ENCODE results near the gene LRRC23. TPM values are rescaled to one million over a fixed set of nuclear protein-coding genes. Genes with fewer than 3 reads are reported as not detected.

Gene LRRC23
- total and polyA plus RNA-seq, 2 donors (not counting 1 experiment from before 2014, with no cell fraction given), result 5.3 to 14.4 TPM

- POLR2A ChIA-PET, result interaction anchor here (0.6 to 2.3 kb wide), 5 partner anchors 17 to 225 kb away, joined by 3 to 29 read pairs (median 8); partner anchors contain the start of genes CDCA3, MLF2 and USP5
- H3K4me3 Mint-ChIP-seq, result peak overlapping the region; percentile 90
- Histone ChIP-seq H3K27ac (ENCODE audit: low read length in 2 of 2) (peak overlapping the region in 1 of 2 donors; percentile 14), H3K27me3 (replicated peaks in 1 of 4; ENCODE audit: control extremely low read depth in 1 of 4, control insufficient read depth in 3 of 4, insufficient read depth in 4 of 4, low read length in 3 of 4) (no peaks in the 10 kb centered on the region), H4K20me1 (ENCODE audit: control insufficient read depth, insufficient read depth, low read length, poor library complexity, severe bottlenecking) (peaks cover 46% of the 10 kb centered on the region), H3K4me2 (replicated peaks; ENCODE audit: low read depth, low read length, poor library complexity, severe bottlenecking) (peak overlapping the region; percentile 97), H2AFZ (ENCODE audit: insufficient read depth, low read depth, low read length, poor library complexity, severe bottlenecking) (no peak overlapping the region), H3K4me3 (ENCODE audit: control extremely low read depth in 1 of 5, extremely low read depth in 1 of 5, insufficient read depth in 1 of 5, low read depth in 2 of 5, low read length in 4 of 5) (peak overlapping the region in 1 of 5 experiments; percentile 88), H3K9ac (ENCODE audit: low read length) (no peak overlapping the region), H3K79me2 (ENCODE audit: control insufficient read depth, insufficient read depth, low read length) (peaks cover 17% of the 10 kb centered on the region), H3K4me1 (ENCODE audit: control insufficient read depth in 2 of 2, insufficient read depth in 2 of 2, low read length in 2 of 2) (peaks cover 37 to 50% of the 10 kb centered on the region in 2 donors), H3K9me3 (ENCODE audit: control extremely low read depth in 1 of 3, control insufficient read depth in 2 of 3, insufficient read depth in 1 of 3, low read length in 2 of 3) (no peaks in the 10 kb centered on the region), H3K36me3 (replicated peaks in 1 of 2; ENCODE audit: control extremely low read depth in 1 of 2, control insufficient read depth in 1 of 2, extremely low read depth in 1 of 2, insufficient read depth in 2 of 2, low read length in 1 of 2) (peaks cover 0 to 21% of the 10 kb centered on the region in 2 experiments)
- CTCF ChIA-PET, result interaction anchor here (0.9 to 11.8 kb wide), 24 partner anchors 10 to 273 kb away, joined by 3 to 136 read pairs (median 14); partner anchors contain the start of genes C12orf57, C1RL, CDCA3 and LPCAT3
- peaks cover 53% of the 10 kb centered on the region for H3K4me1 Mint-ChIP-seq
- no peak for ATAC-seq (ENCODE audit: low read depth)
- intact Hi-C loops (cut with micrococcal nuclease), result no loop called here
- H3K27ac Mint-ChIP-seq, result no peak overlapping the region
- no peak for TF ChIP-seq EZH2 (IDR thresholded peaks at IDR 0.05; ENCODE audit: borderline replicate concordance, insufficient read depth, low read depth, low read length, poor library complexity, severe bottlenecking)
- no peak for TF ChIP-seq CTCF (IDR thresholded peaks at IDR 0.05)
- no peaks in the 10 kb centered on the region for H3K27me3 Mint-ChIP-seq
- no peak for DNase-seq
- 66% methylated on average over 11 of the region's 12 CpGs for WGBS (ENCODE audit: insufficient coverage)
- H3K9me3 Mint-ChIP-seq (ENCODE audit: insufficient read depth), result no peaks in the 10 kb centered on the region
Observed at GRCh38 chr12:6871052-6871957, 33.3 kb upstream of the LRRC23 start.

Measured in B cell (primary cell).